RCC 7860 (cell line): Measurements from ENCODE around the gene PDK3.

Source experiments
- DNase-seq: peaks from one replicate; pipeline ENCODE4 v3.0.0-alpha.2; 2015; ENCODE audit warnings: low spot score
- FAIRE-seq: peaks from 2 replicates; lab custom pipeline; 2012; peaks lifted over from hg19 to GRCh38; lab: Jason Lieb, UNC

The PDK3 gene

DNA sequence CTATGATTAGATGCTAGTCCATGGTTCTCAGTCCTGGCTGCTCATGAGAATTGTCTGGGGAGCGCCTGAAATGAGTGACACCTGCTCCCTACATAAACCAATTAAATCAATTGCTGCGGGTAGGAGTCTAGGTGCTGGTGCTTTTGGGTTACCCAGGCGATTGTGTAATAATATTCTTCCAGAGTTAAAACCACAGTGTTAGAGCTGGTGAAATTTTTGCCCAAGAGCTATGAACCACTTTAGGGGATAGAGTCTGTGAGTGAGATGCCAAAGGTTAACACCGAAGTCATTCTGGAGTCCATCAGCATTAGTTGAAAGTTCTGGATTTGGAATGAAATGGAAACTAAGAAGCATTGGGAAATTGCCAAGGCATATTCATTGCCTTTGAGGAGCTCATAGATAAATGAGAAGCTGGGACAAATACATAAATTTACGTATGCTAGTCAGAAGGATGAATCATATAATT, 15.3 kb downstream of the PDK3 start:
- FAIRE-seq, result no peak
- no peak for DNase-seq

GRCh38 chrX:24482823-24483415, 17.8 kb downstream of the PDK3 start:
- FAIRE-seq, result no peak
- no peak for DNase-seq

DNA sequence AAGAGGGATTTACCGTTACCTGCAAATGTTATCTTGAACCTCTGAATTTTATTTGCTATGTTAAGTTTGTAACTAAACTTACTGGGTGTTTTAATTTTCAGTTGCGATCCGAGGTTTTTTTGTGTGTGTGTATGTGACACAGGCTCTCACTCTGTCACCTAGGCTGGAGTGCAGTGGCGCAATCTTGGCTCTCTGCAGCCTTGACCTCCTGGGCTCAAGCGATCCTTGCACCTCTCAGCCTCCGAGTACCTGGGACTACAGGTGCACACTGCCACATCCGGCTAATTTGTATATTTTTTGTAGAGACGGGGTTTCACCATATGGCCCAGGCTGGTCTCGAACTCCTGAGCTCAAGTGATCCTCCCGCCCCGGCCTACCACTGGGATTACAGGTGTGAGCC, 18.5 kb downstream of the PDK3 start:
- FAIRE-seq (no peak), DNase-seq (no peak)

DNA sequence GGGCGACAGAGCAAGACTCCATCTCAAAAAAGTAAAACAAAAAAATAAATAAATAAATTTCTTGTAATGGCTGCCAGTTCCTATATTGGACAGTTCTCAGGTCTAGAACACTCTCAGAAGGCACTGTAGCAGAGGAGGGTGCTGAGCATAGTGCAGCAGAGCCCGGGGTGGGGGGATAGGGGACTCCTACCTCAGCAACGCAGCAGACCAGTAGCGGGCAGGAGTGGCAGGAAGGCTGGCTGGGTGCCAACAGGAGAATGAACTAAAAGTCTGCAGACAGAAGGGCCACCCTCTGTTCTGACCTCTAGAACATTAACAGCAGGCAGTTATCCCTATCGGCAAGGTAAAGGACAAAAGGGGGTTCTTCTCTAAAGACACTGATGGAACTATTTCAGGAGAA, 20.2 kb downstream of the PDK3 start:
- DNase-seq (no peak), FAIRE-seq (no peak)

DNA sequence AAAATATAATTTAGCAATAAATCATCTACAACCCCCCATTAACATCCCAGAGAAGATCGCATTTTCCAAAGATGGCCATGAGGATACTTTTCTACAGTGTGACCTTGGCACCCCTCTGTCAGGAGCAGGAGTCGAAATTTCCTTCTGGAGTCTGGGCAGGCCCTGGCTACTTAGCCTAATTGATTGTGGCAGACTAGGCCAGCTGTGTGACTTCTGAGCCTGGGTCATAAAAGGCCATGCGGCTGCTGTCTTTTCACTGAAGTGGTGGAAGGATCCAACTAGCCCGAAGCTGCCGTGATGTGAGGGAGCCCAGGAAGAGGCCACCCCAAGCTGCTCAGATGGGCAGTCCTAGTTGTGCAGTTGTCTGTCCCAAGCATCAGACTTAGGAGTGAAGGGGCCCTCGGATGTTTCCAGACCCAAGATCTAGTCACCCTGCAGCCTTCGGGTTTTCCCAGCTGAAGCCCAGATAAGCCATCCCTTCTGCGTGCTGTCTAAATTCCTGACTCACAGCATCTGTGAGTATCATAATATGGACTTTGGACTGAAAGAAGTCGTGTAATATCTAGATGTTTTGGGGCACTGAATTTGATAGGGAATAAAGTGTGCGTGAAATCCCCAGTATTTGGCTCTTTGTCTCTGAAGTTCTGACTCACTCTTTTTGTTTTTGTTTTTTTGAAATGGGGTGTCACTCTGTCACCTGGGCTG, 21.0 kb downstream of the PDK3 start:
- peak; percentile 8 for DNase-seq
- no peak for FAIRE-seq

- FAIRE-seq (no peak), DNase-seq (no peak)
Measured at GRCh38 chrX:24487571-24487970, 22.5 kb downstream of the PDK3 start.

- FAIRE-seq, result no peak
Measured at GRCh38 chrX:24491741-24492140, 26.7 kb downstream of the PDK3 start.

DNA sequence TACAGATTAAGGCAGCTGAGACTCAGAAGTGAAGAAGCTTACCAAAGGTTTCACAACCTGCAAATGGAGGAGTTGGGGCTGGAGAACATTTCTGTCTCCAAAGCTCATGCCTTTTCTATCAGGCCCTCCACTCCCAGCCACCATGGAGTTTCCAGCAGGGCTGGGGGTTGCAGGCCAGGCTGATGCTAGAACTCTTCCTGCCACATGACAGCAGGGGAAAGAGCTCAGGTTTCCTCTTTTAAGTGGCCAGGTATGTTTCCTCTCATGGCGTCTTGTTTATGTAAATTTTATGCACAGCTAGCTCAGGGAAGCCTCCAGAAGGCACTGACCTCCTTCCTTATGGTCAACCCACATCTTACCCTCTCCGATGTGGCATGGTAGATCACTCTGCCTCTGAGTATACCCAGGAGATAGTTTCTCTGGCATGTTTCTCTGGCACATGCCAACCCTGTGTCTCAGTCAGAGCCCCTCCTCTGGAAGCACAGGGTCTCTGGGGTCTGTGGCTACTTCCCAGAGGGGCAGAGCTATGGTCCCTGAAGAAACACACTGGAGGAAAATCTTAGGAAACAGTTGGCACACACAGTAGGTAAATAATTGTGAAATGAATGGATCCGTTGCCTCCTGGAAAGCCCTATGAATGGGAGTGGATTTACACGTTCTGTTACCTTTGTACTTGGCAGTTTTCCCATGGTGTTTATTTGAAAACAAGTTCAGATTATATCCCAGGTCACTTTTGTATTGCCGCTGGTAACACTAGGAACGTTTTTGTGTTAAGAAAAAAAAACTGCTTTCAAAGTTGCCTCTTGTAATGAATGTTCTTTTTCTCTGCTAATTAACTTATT, 28.9 kb downstream of the PDK3 start:
- DNase-seq (no peak), FAIRE-seq (no peak)

More at GRCh38 chrX:24491741-24492140, 26.7 kb downstream of the PDK3 start:
- DNase-seq, result no peak

DNA sequence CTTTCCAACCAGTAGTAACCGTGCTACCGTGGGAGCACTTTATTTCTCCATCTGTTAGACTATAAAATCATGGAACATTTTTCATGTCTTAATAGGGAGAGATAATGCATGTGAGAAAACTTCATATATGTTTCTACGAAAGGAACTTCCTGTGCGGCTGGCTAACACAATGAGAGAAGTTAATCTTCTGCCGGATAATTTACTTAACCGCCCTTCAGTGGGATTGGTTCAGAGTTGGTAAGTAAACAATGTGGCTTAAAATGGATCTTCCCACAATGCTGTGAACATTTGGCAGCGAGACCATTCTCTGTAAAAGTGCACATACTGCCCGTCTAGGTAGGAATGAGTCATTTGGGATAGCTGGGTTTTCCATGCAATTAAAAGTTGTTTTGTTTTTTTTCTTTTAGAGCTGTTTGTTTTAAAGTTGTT, 29.6 kb downstream of the PDK3 start:
- peak; percentile 63 for DNase-seq
- FAIRE-seq, result peak; percentile 96

DNA sequence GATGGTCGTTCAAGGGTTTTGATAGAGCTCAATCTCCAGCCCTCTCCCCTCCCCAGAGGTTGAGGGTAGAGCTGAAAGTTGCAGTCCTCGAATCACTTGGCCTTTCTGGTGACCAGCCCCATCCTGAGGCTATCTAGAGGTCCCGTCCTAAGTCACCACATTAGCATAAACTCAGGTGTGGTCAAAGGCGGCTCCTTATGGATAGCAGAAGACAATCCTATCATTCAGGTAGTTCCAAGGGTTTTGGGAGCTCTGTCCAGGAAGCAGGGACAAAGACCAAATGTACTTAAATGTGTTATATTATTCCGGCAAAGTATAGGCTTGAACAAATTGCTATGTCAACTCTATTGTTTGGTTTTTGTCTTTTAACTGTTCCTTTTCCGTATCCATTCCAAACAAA, 30.6 kb downstream of the PDK3 start:
- FAIRE-seq, result no peak
- DNase-seq, result no peak

GRCh38 chrX:24498181-24498580, 33.1 kb downstream of the PDK3 start:
- FAIRE-seq, result no peak

DNA sequence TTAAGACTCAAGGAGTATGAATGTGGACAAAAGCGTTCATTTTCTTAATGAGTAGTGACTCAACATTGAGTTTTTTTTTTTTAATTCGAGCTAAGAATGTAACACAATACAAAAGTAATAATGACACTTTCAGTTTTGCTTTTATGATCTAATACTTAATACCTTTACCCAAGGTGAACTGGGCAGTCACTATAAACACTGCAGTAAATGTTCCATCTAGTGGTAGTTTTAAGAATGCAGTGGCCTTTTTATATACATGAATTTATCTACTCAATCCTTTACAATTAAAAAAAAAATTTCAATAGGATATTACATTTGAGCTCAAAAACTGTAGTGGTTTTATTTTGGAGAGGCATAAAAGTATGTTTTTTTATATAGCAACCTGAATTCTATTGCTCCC, 33.9 kb downstream of the PDK3 start:
- peak; percentile 8 for DNase-seq
- peak; percentile 85 for FAIRE-seq

More at GRCh38 chrX:24498181-24498580, 33.1 kb downstream of the PDK3 start:
- DNase-seq, result no peak

DNA sequence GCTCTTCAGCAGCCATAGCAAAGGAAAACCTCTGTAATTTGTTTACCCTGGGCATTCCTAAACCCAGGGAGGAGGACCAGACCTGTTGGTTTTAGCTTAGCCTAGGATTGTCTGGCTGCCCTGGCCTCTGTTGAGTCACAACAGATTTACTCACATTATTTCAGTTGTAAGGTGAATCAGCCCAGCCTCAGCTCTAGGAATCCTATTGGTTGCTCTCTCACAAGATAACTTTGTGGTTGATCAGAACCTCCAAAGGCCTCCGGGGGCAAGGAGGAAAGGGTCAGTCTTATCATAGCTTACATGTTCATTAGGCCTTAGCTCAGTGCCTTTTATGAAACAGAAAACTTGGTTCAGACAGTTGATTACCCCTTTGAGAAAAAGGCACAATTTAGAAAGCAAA, 41.0 kb downstream of the PDK3 start:
- DNase-seq, result peak; percentile 70
- FAIRE-seq, result peak; percentile 96

DNA sequence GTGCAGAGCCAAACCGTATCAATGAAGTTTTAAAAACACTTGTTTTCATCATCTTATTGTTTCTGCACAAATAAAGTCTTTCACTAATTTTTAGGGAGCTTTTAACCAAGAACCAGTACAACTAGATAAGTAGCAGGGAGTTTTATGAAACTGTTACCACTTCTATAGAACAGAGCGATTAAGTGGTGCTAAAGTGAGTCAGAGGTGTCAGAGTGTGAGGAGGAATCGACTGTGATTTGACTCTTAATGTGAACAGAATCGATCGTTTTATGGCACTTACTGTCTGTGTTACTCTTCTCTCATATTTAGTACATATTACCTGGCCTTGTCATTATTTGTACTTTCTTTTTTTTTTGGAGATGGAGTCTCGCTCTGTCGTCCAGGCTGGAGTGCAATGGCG, 43.3 kb downstream of the PDK3 start:
- DNase-seq, result no peak
- no peak for FAIRE-seq

DNA sequence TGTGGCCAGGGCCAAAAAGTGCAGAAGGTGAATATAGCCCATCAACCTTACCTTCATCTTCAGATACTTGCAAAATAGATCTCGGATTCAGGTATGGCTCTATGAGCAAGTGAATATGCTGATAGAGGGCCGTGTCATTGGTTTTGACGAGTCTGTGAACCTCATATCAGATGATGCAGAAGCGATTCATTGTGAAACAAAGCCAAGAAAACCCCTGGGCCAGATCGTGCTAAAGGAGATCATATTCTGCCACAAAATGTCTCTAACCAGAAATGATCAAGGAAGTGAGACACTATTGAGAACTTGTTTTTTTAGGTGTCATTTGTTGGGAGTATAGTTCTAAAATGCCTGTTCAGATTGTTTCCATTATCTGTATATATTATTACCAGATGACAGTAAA, 48.3 kb downstream of the PDK3 start:
- FAIRE-seq (no peak), DNase-seq (no peak)

DNA sequence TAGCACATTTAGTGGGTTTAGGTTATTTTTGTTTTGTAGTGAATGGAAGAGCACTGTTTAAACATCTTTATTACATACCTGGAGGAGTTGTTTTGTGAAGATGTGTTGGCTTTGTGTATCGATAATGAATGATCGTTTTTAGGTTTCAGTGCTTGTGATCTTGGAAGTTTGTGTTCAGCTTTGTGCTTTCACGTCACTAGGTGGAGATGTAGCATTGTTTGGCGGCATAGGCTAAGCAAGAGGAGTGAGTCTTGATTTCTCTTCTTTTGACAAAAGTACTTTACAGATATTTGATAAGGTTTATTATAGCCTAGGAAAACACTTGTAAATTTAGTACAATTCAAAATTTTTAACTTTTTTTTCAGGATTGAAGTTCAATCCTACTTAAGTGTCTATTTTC, 50.4 kb downstream of the PDK3 start:
- FAIRE-seq, result no peak

DNA sequence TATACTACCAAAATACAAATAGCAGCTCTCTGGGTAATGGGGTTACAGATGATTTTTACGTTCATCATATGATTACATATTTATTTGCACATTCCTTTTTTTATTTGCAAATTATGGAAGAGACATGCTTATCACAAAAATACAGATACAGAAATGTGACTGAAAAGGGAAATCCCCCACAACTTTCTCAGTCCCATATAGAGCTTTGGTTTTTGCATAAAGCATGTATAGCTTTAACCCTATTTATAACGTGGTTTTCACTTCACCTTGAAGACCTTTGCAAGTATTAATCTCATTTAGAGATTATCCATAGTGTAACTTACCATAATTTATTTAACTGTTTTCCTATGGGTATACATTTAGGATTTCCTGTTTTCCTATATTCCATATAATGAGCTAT, 55.4 kb downstream of the PDK3 start:
- no peak for FAIRE-seq
- DNase-seq, result no peak

More for the DNA sequence above, 50.4 kb downstream of the PDK3 start:
- no peak for DNase-seq

DNA sequence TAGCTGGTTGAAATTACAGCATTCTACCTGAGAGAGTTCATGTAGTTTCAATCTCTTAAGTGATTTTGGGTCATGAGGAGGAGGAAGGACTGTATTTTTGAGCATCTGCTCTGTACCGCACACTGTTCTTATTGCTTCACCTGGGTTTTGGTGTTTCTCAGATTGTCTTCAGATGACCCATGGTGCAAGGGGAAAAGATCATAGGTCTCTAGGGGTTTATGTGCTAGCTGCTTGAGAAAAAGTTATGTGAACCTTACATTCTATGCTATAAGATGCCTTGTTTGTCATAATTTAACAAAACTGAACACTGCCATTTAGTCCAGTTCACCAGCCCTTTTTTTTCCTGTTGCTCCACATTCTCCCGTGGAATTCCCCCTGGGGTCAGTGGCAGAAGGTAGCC, 60.4 kb downstream of the PDK3 start:
- no peak for FAIRE-seq

GRCh38 chrX:24526616-24527015, 61.5 kb downstream of the PDK3 start:
- FAIRE-seq, result no peak

More for the DNA sequence above, 60.4 kb downstream of the PDK3 start:
- no peak for DNase-seq

DNA sequence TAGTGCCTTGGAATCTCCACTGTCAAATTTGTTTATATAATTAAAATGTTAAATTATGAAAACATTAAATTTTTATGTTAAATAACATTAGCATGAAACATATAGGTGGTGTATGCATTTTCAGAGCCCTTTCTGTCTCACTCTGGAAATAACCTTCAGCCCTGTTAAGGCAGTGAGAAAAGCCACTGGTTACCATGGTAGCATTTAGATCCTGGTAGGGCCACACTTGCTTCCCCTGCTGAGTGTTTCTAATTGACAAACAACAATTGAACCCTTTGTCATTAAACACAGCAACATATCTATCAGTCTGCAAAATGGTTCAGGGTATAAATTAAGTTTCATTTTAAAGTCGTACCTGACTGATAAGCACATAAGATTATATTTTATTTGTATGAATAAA, 63.5 kb downstream of the PDK3 start:
- no peak for DNase-seq
- FAIRE-seq, result no peak

More at GRCh38 chrX:24526616-24527015, 61.5 kb downstream of the PDK3 start:
- DNase-seq, result no peak

DNA sequence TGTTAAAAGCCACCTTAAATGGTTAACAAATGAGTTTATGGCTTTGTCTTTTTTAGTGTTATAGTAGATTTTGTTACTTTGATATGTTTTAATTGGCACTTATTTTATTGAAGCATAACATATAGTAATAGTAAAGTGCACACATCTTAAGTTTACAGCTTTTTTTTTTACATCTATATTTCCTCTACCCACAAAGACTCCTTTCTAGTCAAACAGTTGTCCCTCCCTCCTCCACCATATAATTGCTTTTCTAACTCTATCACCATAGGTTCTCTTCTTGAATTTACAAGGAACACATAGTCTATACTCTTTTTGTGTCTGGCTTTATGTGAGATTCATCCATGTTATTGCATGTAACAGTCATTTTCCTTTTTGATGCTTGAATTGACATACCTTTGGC, 71.5 kb downstream of the PDK3 start:
- FAIRE-seq, result no peak
- DNase-seq, result no peak

DNA sequence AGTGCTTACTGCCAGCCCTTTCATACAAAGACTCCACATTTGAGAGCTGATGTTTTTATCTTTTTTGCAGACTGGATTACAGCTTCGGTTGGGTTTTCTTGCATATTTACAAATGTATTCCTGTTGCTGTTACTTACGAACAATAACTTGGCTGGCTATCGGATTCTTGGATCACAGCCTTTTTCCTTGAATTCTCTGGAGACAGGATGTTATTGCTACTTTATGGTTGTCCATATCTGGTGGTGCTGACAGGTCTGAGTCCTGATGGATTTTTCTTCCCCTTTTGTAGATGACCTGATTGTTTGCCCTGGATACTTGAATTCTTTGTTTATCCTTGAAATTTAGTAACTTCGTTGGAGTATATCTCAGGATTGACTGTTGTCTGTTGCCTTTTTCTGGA, 77.7 kb downstream of the PDK3 start:
- DNase-seq (no peak), FAIRE-seq (no peak)
